ENCODE data around the gene NFIA.

NFIA gene

GRCh38 chr1:61201035-61201434, 118.7 kb downstream of the NFIA start:
- no peak for TF ChIP-seq JUND (IDR thresholded peaks at IDR 0.05; ENCODE audit: low read depth)
- DNase-seq (ENCODE audit: low read depth in 1 of 2, low spot score in 1 of 2) = no peak
- in situ Hi-C loops (cut with HindIII; ENCODE audit: low pct_unique_long_range_greater_than_20kb, low sequenced_read_pairs) = no loop called here

- no peak for DNase-seq (ENCODE audit: low read depth in 1 of 2, low spot score in 1 of 2)
- in situ Hi-C loops (cut with HindIII; ENCODE audit: low pct_unique_long_range_greater_than_20kb, low sequenced_read_pairs) = no loop called here
- TF ChIP-seq JUND (IDR thresholded peaks at IDR 0.05; ENCODE audit: low read depth) = no peak
Observed at GRCh38 chr1:61202854-61203598, 120.7 kb downstream of the NFIA start.

GRCh38 chr1:61204528-61204927, 122.2 kb downstream of the NFIA start:
- in situ Hi-C loops (cut with HindIII; ENCODE audit: low pct_unique_long_range_greater_than_20kb, low sequenced_read_pairs) = no loop called here
- TF ChIP-seq JUND (IDR thresholded peaks at IDR 0.05; ENCODE audit: low read depth) = no peak
- DNase-seq (ENCODE audit: low read depth in 1 of 2, low spot score in 1 of 2) = no peak

- in situ Hi-C loops (cut with HindIII; ENCODE audit: low pct_unique_long_range_greater_than_20kb, low sequenced_read_pairs) = no loop called here
- DNase-seq (ENCODE audit: low read depth in 1 of 2, low spot score in 1 of 2) = no peak
- no peak for TF ChIP-seq JUND (IDR thresholded peaks at IDR 0.05; ENCODE audit: low read depth)
Observed at GRCh38 chr1:61207416-61207815, 125.1 kb downstream of the NFIA start.

- TF ChIP-seq JUND (IDR thresholded peaks at IDR 0.05; ENCODE audit: low read depth) = no peak
- in situ Hi-C loops (cut with HindIII; ENCODE audit: low pct_unique_long_range_greater_than_20kb, low sequenced_read_pairs) = no loop called here
Observed at GRCh38 chr1:61208172-61208571, 125.8 kb downstream of the NFIA start.

GRCh38 chr1:61208831-61209230, 126.5 kb downstream of the NFIA start:
- no peak for DNase-seq (ENCODE audit: low read depth in 1 of 2, low spot score in 1 of 2)
- in situ Hi-C loops (cut with HindIII; ENCODE audit: low pct_unique_long_range_greater_than_20kb, low sequenced_read_pairs) = no loop called here
- no peak for TF ChIP-seq JUND (IDR thresholded peaks at IDR 0.05; ENCODE audit: low read depth)

More at GRCh38 chr1:61208172-61208571, 125.8 kb downstream of the NFIA start:
- DNase-seq (ENCODE audit: low read depth in 1 of 2, low spot score in 1 of 2) = no peak

GRCh38 chr1:61210435-61211154, 128.2 kb downstream of the NFIA start:
- in situ Hi-C loops (cut with HindIII; ENCODE audit: low pct_unique_long_range_greater_than_20kb, low sequenced_read_pairs) = no loop called here

GRCh38 chr1:61213245-61214011, 131.1 kb downstream of the NFIA start:
- in situ Hi-C loops (cut with HindIII; ENCODE audit: low pct_unique_long_range_greater_than_20kb, low sequenced_read_pairs) = no loop called here
- no peak for DNase-seq (ENCODE audit: low read depth in 1 of 2, low spot score in 1 of 2)
- TF ChIP-seq JUND (IDR thresholded peaks at IDR 0.05; ENCODE audit: low read depth) = no peak

More at GRCh38 chr1:61210435-61211154, 128.2 kb downstream of the NFIA start:
- peak in 1 of 2 experiments; percentile 44 for DNase-seq (ENCODE audit: low read depth in 1 of 2, low spot score in 1 of 2)
- no peak for TF ChIP-seq JUND (IDR thresholded peaks at IDR 0.05; ENCODE audit: low read depth)

- DNase-seq (ENCODE audit: low read depth in 1 of 2, low spot score in 1 of 2) = no peak
- in situ Hi-C loops (cut with HindIII; ENCODE audit: low pct_unique_long_range_greater_than_20kb, low sequenced_read_pairs) = no loop called here
- no peak for TF ChIP-seq JUND (IDR thresholded peaks at IDR 0.05; ENCODE audit: low read depth)
Observed at GRCh38 chr1:61215119-61215518, 132.8 kb downstream of the NFIA start.

GRCh38 chr1:61215676-61216289, 133.4 kb downstream of the NFIA start:
- in situ Hi-C loops (cut with HindIII; ENCODE audit: low pct_unique_long_range_greater_than_20kb, low sequenced_read_pairs) = no loop called here
- TF ChIP-seq JUND (IDR thresholded peaks at IDR 0.05; ENCODE audit: low read depth) = no peak
- DNase-seq (ENCODE audit: low read depth in 1 of 2, low spot score in 1 of 2) = peak in 1 of 2 experiments; percentile 39

GRCh38 chr1:61220536-61220935, 138.2 kb downstream of the NFIA start:
- no peak for DNase-seq (ENCODE audit: low read depth in 1 of 2, low spot score in 1 of 2)
- no peak for TF ChIP-seq JUND (IDR thresholded peaks at IDR 0.05; ENCODE audit: low read depth)
- in situ Hi-C loops (cut with HindIII; ENCODE audit: low pct_unique_long_range_greater_than_20kb, low sequenced_read_pairs) = no loop called here

- DNase-seq (ENCODE audit: low read depth in 1 of 2, low spot score in 1 of 2) = no peak
- no peak for TF ChIP-seq JUND (IDR thresholded peaks at IDR 0.05; ENCODE audit: low read depth)
Observed at GRCh38 chr1:61221642-61222041, 139.3 kb downstream of the NFIA start.

More at GRCh38 chr1:61221642-61222041, 139.3 kb downstream of the NFIA start:
- in situ Hi-C loops (cut with HindIII; ENCODE audit: low pct_unique_long_range_greater_than_20kb, low sequenced_read_pairs) = no loop called here

Data from T47D (cell line).